SU-DHL-6 (cell line): ENCODE measurements around the gene GADD45G.

Experiments
- H2AFZ ChIP-seq: fragments of 200-600 bp; sonication (generic); 2 replicates; pipeline ENCODE4 v1.6.1; 2014; ENCODE audit warnings: low read depth, mild to moderate bottlenecking, moderate library complexity, mixed read lengths, antibody characterized with exemption, low read length; ENCODE audit not compliant: severe bottlenecking
- H3F3A ChIP-seq: fragments of 200-600 bp; shearing (Covaris generic); 2 replicates; pipeline ENCODE4 v1.6.0; 2016; ENCODE audit warnings: antibody characterized with exemption, mild to moderate bottlenecking; ENCODE audit not compliant: insufficient read depth
- H3K27ac ChIP-seq: fragments of 200-600 bp; sonication (generic); 2 replicates; pipeline ENCODE4 v1.5.1; 2016; ENCODE audit warnings: low read depth, mild to moderate bottlenecking, low read length, moderate library complexity, mixed read lengths
- H3K27me3 ChIP-seq: fragments of 200-600 bp; sonication (generic), shearing (Covaris generic); 2 replicates; pipeline ENCODE4 v1.6.0; 2014; ENCODE audit warnings: mild to moderate bottlenecking, low read length
- H3K36me3 ChIP-seq: fragments of 200-600 bp; sonication (generic); 2 replicates; pipeline ENCODE4 v1.6.1; 2014; ENCODE audit warnings: mild to moderate bottlenecking, low read length, mixed read lengths
- H3K4me2 ChIP-seq: fragments of 300-600, 200-600 bp; shearing (Covaris generic), sonication (generic); 2 replicates; pipeline ENCODE4 v1.6.0; 2014; ENCODE audit warnings: low read length, low read depth, mild to moderate bottlenecking; ENCODE audit not compliant: poor library complexity, severe bottlenecking
- H3K4me3 ChIP-seq: fragments of 200-600 bp; sonication (generic); 2 replicates; pipeline ENCODE4 v1.5.1; 2014; ENCODE audit warnings: antibody characterized with exemption, low read length, mild to moderate bottlenecking, mixed read lengths; ENCODE audit not compliant: insufficient read depth, poor library complexity, severe bottlenecking
- H3K79me2 ChIP-seq: fragments of 200-600 bp; sonication (generic); 2 replicates; pipeline ENCODE4 v1.6.1; 2014; ENCODE audit warnings: mild to moderate bottlenecking, low read length, moderate library complexity; ENCODE audit not compliant: insufficient read depth
- H3K9ac ChIP-seq: fragments of 200-600 bp; sonication (generic); 2 replicates; pipeline ENCODE4 v1.7.0; 2014; ENCODE audit warnings: mild to moderate bottlenecking, low read length
- H3K9me2 ChIP-seq: fragments of 200-600 bp; sonication (generic); replicated peaks from 2 replicates; pipeline ENCODE4 v1.6.1; 2014; ENCODE audit warnings: low read length; ENCODE audit not compliant: insufficient read depth
- H3K9me3 ChIP-seq: fragments of 200-600 bp; sonication (generic); 2 replicates; pipeline ENCODE4 v1.6.1; 2014; ENCODE audit warnings: low read length, mixed read lengths; ENCODE audit not compliant: insufficient read depth
- H4K20me1 ChIP-seq: fragments of 200-600 bp; sonication (generic); 2 replicates; pipeline ENCODE4 v1.6.1; 2014; ENCODE audit warnings: low read depth, mild to moderate bottlenecking, antibody characterized with exemption, low read length, moderate library complexity, mixed read lengths
- EZH2phosphoT487 ChIP-seq: fragments of 200-600 bp; sonication (generic), shearing (Covaris generic); conservative IDR thresholded peaks from 2 replicates; pipeline ENCODE4 v1.6.1; 2018; ENCODE audit warnings: mild to moderate bottlenecking, antibody characterized with exemption, low read length, moderate library complexity, mixed read lengths
- TF ChIP-seq, protein P1 (sequence below): fragments of 200-600 bp; sonication (generic); IDR thresholded peaks from one replicate; pipeline ENCODE4 v1.5.1; 2017; ENCODE audit warnings: antibody characterized with exemption, mild to moderate bottlenecking, low read length, moderate library complexity; ENCODE audit not compliant: insufficient read depth, poor library complexity, severe bottlenecking

GADD45G gene

DNA sequence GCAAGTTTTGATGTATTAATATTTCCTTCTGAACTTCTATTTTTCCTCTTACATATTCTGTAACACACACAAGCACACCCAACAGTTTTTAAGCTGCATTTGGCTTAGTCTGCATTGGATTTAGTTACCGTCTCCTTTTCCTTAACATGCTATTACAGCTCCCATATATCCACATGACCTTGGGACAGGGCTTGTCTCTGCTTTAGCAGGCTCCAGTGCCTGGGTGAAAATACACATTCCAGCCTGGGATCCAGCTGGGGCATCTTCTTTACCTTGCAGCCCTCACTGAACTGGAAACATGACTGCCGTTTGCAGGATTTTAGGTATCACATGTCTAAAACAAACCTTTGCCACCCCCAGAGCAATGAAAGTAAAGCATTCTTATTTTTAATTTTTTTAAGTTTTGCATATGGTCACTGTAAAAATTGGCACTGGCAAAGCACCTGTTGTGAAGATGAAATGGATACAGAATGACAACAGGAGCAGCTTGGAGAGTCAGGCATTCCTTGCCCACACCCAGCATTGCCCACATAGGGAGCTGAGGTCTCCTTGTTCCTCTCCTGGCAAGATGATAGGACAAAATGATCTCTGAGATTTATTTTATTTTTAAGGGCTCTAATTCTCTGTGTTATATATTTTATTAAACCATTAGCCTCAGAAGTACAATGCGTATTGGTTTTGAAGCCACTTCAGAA, 4.0 kb downstream of the GADD45G start:
- H3K4me2 ChIP-seq: no peak overlapping the region
- H3K36me3 ChIP-seq: no peaks in the 10 kb centered on the region
- H3K27ac ChIP-seq: no peak overlapping the region
- H3K27me3 ChIP-seq: no peaks in the 10 kb centered on the region
- H3K9me3 ChIP-seq: no peaks in the 10 kb centered on the region
- no peaks in the 10 kb centered on the region for H3F3A ChIP-seq
- H3K4me3 ChIP-seq: no peak overlapping the region
- no peak overlapping the region for H3K9ac ChIP-seq
- TF ChIP-seq, protein P1, sequence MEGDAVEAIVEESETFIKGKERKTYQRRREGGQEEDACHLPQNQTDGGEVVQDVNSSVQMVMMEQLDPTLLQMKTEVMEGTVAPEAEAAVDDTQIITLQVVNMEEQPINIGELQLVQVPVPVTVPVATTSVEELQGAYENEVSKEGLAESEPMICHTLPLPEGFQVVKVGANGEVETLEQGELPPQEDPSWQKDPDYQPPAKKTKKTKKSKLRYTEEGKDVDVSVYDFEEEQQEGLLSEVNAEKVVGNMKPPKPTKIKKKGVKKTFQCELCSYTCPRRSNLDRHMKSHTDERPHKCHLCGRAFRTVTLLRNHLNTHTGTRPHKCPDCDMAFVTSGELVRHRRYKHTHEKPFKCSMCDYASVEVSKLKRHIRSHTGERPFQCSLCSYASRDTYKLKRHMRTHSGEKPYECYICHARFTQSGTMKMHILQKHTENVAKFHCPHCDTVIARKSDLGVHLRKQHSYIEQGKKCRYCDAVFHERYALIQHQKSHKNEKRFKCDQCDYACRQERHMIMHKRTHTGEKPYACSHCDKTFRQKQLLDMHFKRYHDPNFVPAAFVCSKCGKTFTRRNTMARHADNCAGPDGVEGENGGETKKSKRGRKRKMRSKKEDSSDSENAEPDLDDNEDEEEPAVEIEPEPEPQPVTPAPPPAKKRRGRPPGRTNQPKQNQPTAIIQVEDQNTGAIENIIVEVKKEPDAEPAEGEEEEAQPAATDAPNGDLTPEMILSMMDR: no peak
- no peak for TF ChIP-seq EZH2phosphoT487
- H4K20me1 ChIP-seq: no peaks in the 10 kb centered on the region
- no peak overlapping the region for H2AFZ ChIP-seq
- no peaks in the 10 kb centered on the region for H3K79me2 ChIP-seq
- H3K9me2 ChIP-seq: no peaks in the 10 kb centered on the region

DNA sequence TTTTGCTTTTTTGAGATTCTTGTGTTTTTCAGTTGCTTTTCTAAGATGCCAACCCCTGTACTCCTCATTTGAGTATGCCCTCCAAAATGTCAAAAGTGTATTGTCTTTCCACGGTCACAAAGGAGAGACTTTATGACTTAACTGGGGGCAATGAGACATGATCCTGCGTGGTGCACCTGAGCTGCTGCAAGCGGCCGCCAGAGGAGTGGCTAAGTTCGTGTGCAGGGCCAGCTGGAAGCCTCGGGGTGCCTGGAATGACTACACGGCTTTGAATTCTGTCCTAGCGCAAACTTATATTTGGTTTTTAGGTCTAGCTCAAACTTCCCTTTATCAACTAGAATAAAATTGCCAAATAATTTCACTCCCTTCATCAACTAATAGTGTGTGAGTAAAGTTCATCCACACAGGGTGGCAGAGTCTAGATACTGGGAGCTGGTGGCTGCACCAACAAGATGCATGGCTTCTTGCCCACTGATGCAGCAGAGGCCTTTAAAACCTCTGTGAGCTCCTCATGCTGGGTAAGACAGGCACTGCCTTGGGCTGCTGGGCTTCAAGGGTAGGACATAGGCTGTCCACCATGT, 4.7 kb downstream of the GADD45G start:
- no peaks in the 10 kb centered on the region for H3K79me2 ChIP-seq
- H3K36me3 ChIP-seq: no peaks in the 10 kb centered on the region
- H2AFZ ChIP-seq: no peak overlapping the region
- H3K27me3 ChIP-seq: no peaks in the 10 kb centered on the region
- no peak overlapping the region for H3K27ac ChIP-seq
- H3K9ac ChIP-seq: no peak overlapping the region
- TF ChIP-seq, protein P1: no peak
- TF ChIP-seq EZH2phosphoT487: no peak
- no peaks in the 10 kb centered on the region for H3K9me3 ChIP-seq
- no peaks in the 10 kb centered on the region for H3F3A ChIP-seq
- no peak overlapping the region for H3K4me2 ChIP-seq
- H3K9me2 ChIP-seq: no peaks in the 10 kb centered on the region
- no peaks in the 10 kb centered on the region for H4K20me1 ChIP-seq
- no peak overlapping the region for H3K4me3 ChIP-seq

DNA sequence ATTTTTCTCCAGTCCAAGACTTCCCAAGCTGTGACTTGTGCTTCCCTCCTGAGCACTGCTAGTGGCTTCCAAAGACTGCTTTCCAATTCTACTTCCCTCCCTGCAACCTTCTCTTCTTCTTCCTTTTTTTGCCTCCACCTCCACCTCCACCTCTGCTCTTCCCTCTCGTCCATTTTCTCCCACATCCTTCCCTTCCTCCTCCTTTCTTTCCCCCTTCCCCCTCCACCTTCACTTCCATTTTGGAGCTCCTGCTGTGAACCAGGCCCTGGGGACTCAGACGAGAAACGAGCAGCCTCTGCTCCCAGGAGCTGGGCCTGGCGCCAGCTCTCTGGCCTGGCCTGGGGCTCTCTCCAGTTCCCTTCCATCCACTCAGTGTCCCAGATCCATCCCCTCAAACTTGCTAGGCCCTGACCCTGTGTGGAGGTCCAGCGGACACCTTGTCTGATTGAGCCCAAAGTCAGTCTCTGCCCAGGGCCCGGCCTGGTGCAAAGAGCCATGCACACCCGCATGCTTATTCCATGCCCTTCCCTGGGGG, 5.6 kb downstream of the GADD45G start:
- no peaks in the 10 kb centered on the region for H4K20me1 ChIP-seq
- H3K27ac ChIP-seq: no peak overlapping the region
- H2AFZ ChIP-seq: no peak overlapping the region
- no peaks in the 10 kb centered on the region for H3K36me3 ChIP-seq
- no peak overlapping the region for H3K9ac ChIP-seq
- no peaks in the 10 kb centered on the region for H3K9me2 ChIP-seq
- no peak overlapping the region for H3K4me2 ChIP-seq
- H3K79me2 ChIP-seq: no peaks in the 10 kb centered on the region
- no peaks in the 10 kb centered on the region for H3K9me3 ChIP-seq
- no peaks in the 10 kb centered on the region for H3F3A ChIP-seq
- no peaks in the 10 kb centered on the region for H3K27me3 ChIP-seq
- H3K4me3 ChIP-seq: no peak overlapping the region
- TF ChIP-seq EZH2phosphoT487: no peak
- TF ChIP-seq, protein P1: no peak
